OCI-LY1 (cell line): ENCODE results near the gene CRPPA.
"Not testable (repeated sequence)": the region's sequence is repeated elsewhere in the genome, so short reads cannot be mapped to it uniquely, and the experiment has no call there.

Experiments
- H2AFZ ChIP-seq: fragments of 200-600 bp; sonication (generic), shearing (Covaris generic); 2 replicates; pipeline ENCODE4 v1.6.0; 2014; ENCODE audit warnings: antibody characterized with exemption, mild to moderate bottlenecking, low read length
- H3F3A ChIP-seq: fragments of 200-600 bp; sonication (generic), shearing (Covaris generic); 2 replicates; pipeline ENCODE4 v1.6.0; 2014; ENCODE audit warnings: mild to moderate bottlenecking, antibody characterized with exemption, low read length, moderate library complexity; ENCODE audit not compliant: insufficient read depth
- H3K27ac ChIP-seq: fragments of 200-600 bp; sonication (generic); 2 replicates; pipeline ENCODE4 v1.5.1; 2014; ENCODE audit warnings: low read length, mixed run types, mild to moderate bottlenecking, low read depth; ENCODE audit not compliant: poor library complexity, severe bottlenecking
- H3K27me3 ChIP-seq: fragments of 200-600 bp; sonication (generic); 2 replicates; pipeline ENCODE4 v1.6.0; 2014; ENCODE audit warnings: antibody characterized with exemption, mild to moderate bottlenecking, low read length, moderate library complexity; ENCODE audit not compliant: insufficient read depth
- H3K36me3 ChIP-seq: fragments of 200-600 bp; sonication (generic); 2 replicates; pipeline ENCODE4 v1.6.1; 2014; ENCODE audit warnings: mild to moderate bottlenecking, antibody characterized with exemption, low read length, moderate library complexity, mixed read lengths; ENCODE audit not compliant: insufficient read depth
- H3K4me1 ChIP-seq: fragments of 200-600 bp; sonication (generic); 2 replicates; pipeline ENCODE4 v1.5.1; 2014; ENCODE audit warnings: mild to moderate bottlenecking, low read length, moderate library complexity; ENCODE audit not compliant: insufficient read depth, severe bottlenecking
- H3K4me2 ChIP-seq: fragments of 200-600 bp; sonication (generic), shearing (Covaris generic); 2 replicates; pipeline ENCODE4 v1.6.1; 2014; ENCODE audit warnings: low read length
- H3K4me3 ChIP-seq: fragments of 200-600 bp; sonication (generic); 2 replicates; pipeline ENCODE4 v1.5.1; 2014; ENCODE audit warnings: low read length, low read depth, mild to moderate bottlenecking, mixed read lengths; ENCODE audit not compliant: poor library complexity, severe bottlenecking
- H3K79me2 ChIP-seq: fragments of 200-600 bp; shearing (Covaris generic); 2 replicates; pipeline ENCODE4 v1.6.1; 2016; ENCODE audit warnings: mixed run types, low read length, mixed read lengths; ENCODE audit not compliant: insufficient read depth
- H3K9ac ChIP-seq: fragments of 200-600 bp; sonication (generic), shearing (Covaris generic); 2 replicates; pipeline ENCODE4 v1.6.1; 2014; ENCODE audit warnings: mild to moderate bottlenecking, low read length, mixed read lengths
- H3K9me2 ChIP-seq: fragments of 200-600 bp; sonication (generic), shearing (Covaris generic); 2 replicates; pipeline ENCODE4 v1.6.1; 2014; ENCODE audit warnings: low read depth, mild to moderate bottlenecking, low read length, mixed read lengths
- H3K9me3 ChIP-seq: fragments of 200-600 bp; shearing (Covaris generic); 2 replicates; pipeline ENCODE4 v1.6.1; 2014; ENCODE audit warnings: low read length, mixed read lengths
- H4K20me1 ChIP-seq: fragments of 200-600 bp; sonication (generic), shearing (Covaris generic); 2 replicates; pipeline ENCODE4 v1.6.0; 2016; ENCODE audit warnings: mild to moderate bottlenecking, low read length; ENCODE audit not compliant: insufficient read depth
- CTCF ChIP-seq: fragments of 200-600 bp; sonication (generic), shearing (Covaris generic); IDR thresholded peaks from 2 replicates; pipeline ENCODE4 v1.5.1; 2017; ENCODE audit warnings: mild to moderate bottlenecking, antibody characterized with exemption, low read length, moderate library complexity, mixed read lengths
- EZH2 ChIP-seq: fragments of 200-600 bp; sonication (generic), shearing (Covaris generic); IDR thresholded peaks from 2 replicates; pipeline ENCODE4 v1.8.0; 2017; ENCODE audit warnings: borderline replicate concordance, mixed run types, mild to moderate bottlenecking, antibody characterized with exemption, low read length, moderate library complexity, mixed read lengths

Gene CRPPA

GRCh38 chr7:16392990-16393523 is 28.3 kb downstream of the CRPPA start:
- Histone ChIP-seq H3K27ac (no peak overlapping the region), H3K36me3 (no peaks in the 10 kb centered on the region), H3K9me2 (no peaks in the 10 kb centered on the region), H3F3A (peaks cover 10% of the 10 kb centered on the region), H3K4me1 (no peaks in the 10 kb centered on the region), H3K4me2 (no peak overlapping the region), H3K79me2 (no peaks in the 10 kb centered on the region), H3K9ac (no peak overlapping the region), H2AFZ (no peak overlapping the region), H3K27me3 (no peaks in the 10 kb centered on the region), H3K4me3 (no peak overlapping the region), H4K20me1 (no peaks in the 10 kb centered on the region), H3K9me3 (peaks cover 21% of the 10 kb centered on the region)
- TF ChIP-seq EZH2 (no peak), CTCF (no peak)

GRCh38 chr7:16383786-16384185 is 37.6 kb downstream of the CRPPA start:
- H4K20me1 ChIP-seq, H3K4me1 ChIP-seq: not testable (repeated sequence)

GRCh38 chr7:16383103-16383502 is 38.2 kb downstream of the CRPPA start:
- H3K27me3 ChIP-seq = not testable (repeated sequence)

More at GRCh38 chr7:16383786-16384185, 37.6 kb downstream of the CRPPA start:
- H3K9ac ChIP-seq, H3K4me2 ChIP-seq, H3K4me3 ChIP-seq, H3K27ac ChIP-seq, H3K9me2 ChIP-seq, H3K79me2 ChIP-seq, H3K27me3 ChIP-seq, H2AFZ ChIP-seq, H3K9me3 ChIP-seq, H3K36me3 ChIP-seq, H3F3A ChIP-seq: not testable (repeated sequence)

More at GRCh38 chr7:16383103-16383502, 38.2 kb downstream of the CRPPA start:
- H4K20me1 ChIP-seq, H3K27ac ChIP-seq, H3K9me2 ChIP-seq, H3F3A ChIP-seq, H3K4me3 ChIP-seq, H3K4me2 ChIP-seq, H3K4me1 ChIP-seq, H3K9ac ChIP-seq, H3K36me3 ChIP-seq, H3K79me2 ChIP-seq, H3K9me3 ChIP-seq, H2AFZ ChIP-seq: not testable (repeated sequence)
